Measurements from ENCODE around the gene DCTN4.

The DCTN4 gene

GRCh38 chr5:150663936-150664335 lies 94.9 kb downstream of the DCTN4 start:
- no peak for DNase-seq

- DNase-seq = no peak
These were observed 95.9 kb downstream of the DCTN4 start for GRCh38 chr5:150662731-150663516.

GRCh38 chr5:150661821-150662596 lies 96.8 kb downstream of the DCTN4 start:
- DNase-seq = no peak

GRCh38 chr5:150661086-150661485 lies 97.7 kb downstream of the DCTN4 start, which contains the start of gene MYOZ3:
Gene MYOZ3, plus strand, starts transcription at chr5:150661251. Its CDS starts 1,691 bp downstream, at chr5:150662942.
- no peak for DNase-seq

GRCh38 chr5:150660108-150660831 lies 98.5 kb downstream of the DCTN4 start:
- no peak for DNase-seq

- DNase-seq = no peak
These were observed 99.3 kb downstream of the DCTN4 start for GRCh38 chr5:150659360-150660107.

- no peak for DNase-seq
These were observed 100.0 kb downstream of the DCTN4 start for GRCh38 chr5:150658699-150659265.

Data from NCI-H446 (cell line).